ENCODE measurements around the gene SP4. TPM values are rescaled to one million over a fixed set of nuclear protein-coding genes. Genes with fewer than 3 reads are reported as not detected.

The SP4 gene
- total RNA-seq, 2 experiments from 2014 or later: 18.4 to 19.0 TPM

Small RNA genes within 50 kb of the gene (microRNA-seq; reads per million reads assigned to microRNA genes)
- not detected for gene MIR1183 (ENCODE audit: borderline microRNAs expressed, borderline number of aligned reads, borderline replicate concordance)

Other genes with a start within 250 kb of the SP4 start
- under 1 TPM; 0.31 to 0.61 TPM for gene DNAH11, start 115.0 kb downstream of the SP4 start, total RNA-seq

Measured in activated CD4-positive, alpha-beta memory T cell treated with anti-CD3 and anti-CD28 coated beads for 36 hours (primary cell).